Ectodermal cell (in vitro differentiated cells): ENCODE results near the gene NTM.
"Not testable (repeated sequence)": the region's sequence is repeated elsewhere in the genome, so short reads cannot be mapped to it uniquely, and the experiment has no call there.

Source experiments
- H3K27ac ChIP-seq: 2 replicates; pipeline ENCODE4 v1.7.0; 2013; ENCODE audit warnings: mild to moderate bottlenecking, low read depth, low read length; ENCODE audit not compliant: insufficient read depth, poor library complexity, severe bottlenecking
- H3K27me3 ChIP-seq: 2 replicates; pipeline ENCODE4 v1.7.0; 2013; ENCODE audit warnings: mild to moderate bottlenecking, low read length; ENCODE audit not compliant: insufficient read depth, control insufficient read depth, poor library complexity, severe bottlenecking
- H3K36me3 ChIP-seq: one replicate; pipeline ENCODE4 v1.7.0; 2013; ENCODE audit warnings: low read length; ENCODE audit not compliant: control insufficient read depth, insufficient read depth
- H3K4me1 ChIP-seq: one replicate; pipeline ENCODE4 v1.7.0; 2013; ENCODE audit warnings: low read length; ENCODE audit not compliant: control insufficient read depth, insufficient read depth
- H3K4me3 ChIP-seq: 2 replicates; pipeline ENCODE4 v1.7.0; 2013; ENCODE audit warnings: low read depth, low read length, control low read depth; ENCODE audit not compliant: insufficient read depth
- H3K9me3 ChIP-seq: 2 replicates; pipeline ENCODE4 v1.7.0; 2013; ENCODE audit warnings: mild to moderate bottlenecking, low read length, moderate library complexity; ENCODE audit not compliant: control insufficient read depth
- WGBS, 2 experiments: methylation state at CpG; one replicate each; pipeline ENCODE4 v1.1.7; 2013; ENCODE audit warnings: missing lambda C conversion rate in 2 of 2; 5-methylcytosine and 5-hydroxymethylcytosine counted together

Gene NTM

GRCh38 chr11:131902421-131902820 lies 532.0 kb downstream of the NTM start:
- Histone ChIP-seq H3K27ac (no peak overlapping the region), H3K9me3 (no peaks in the 10 kb centered on the region), H3K36me3 (no peaks in the 10 kb centered on the region), H3K27me3 (no peaks in the 10 kb centered on the region), H3K4me3 (no peak overlapping the region), H3K4me1 (no peaks in the 10 kb centered on the region)
- 85 to 94% methylated on average over 1 of the region's 1 CpG for WGBS, 2 experiments

- no peaks in the 10 kb centered on the region for H3K36me3 ChIP-seq
- H3K4me3 ChIP-seq: no peak overlapping the region
- H3K9me3 ChIP-seq: no peaks in the 10 kb centered on the region
- no peaks in the 10 kb centered on the region for H3K4me1 ChIP-seq
- H3K27ac ChIP-seq: no peak overlapping the region
- no peaks in the 10 kb centered on the region for H3K27me3 ChIP-seq
- 92 to 96% methylated on average over 4 to 5 of the region's 5 CpGs for WGBS, 2 experiments
These were observed 532.7 kb downstream of the NTM start for GRCh38 chr11:131903074-131903473.

GRCh38 chr11:131904756-131905155 lies 534.3 kb downstream of the NTM start:
- Histone ChIP-seq H3K4me1 (no peaks in the 10 kb centered on the region), H3K27ac (no peak overlapping the region), H3K4me3 (no peak overlapping the region), H3K36me3 (no peaks in the 10 kb centered on the region), H3K27me3 (peaks cover 5% of the 10 kb centered on the region), H3K9me3 (no peaks in the 10 kb centered on the region)
- 26 to 36% methylated on average over 3 of the region's 3 CpGs for WGBS, 2 experiments

- Histone ChIP-seq H3K4me1 (no peaks in the 10 kb centered on the region), H3K27me3 (peaks cover 16% of the 10 kb centered on the region), H3K4me3 (no peak overlapping the region), H3K27ac (no peak overlapping the region), H3K36me3 (no peaks in the 10 kb centered on the region), H3K9me3 (no peaks in the 10 kb centered on the region)
- WGBS, 2 experiments: 59 to 73% methylated on average over 4 of the region's 4 CpGs
These were observed 536.5 kb downstream of the NTM start for GRCh38 chr11:131906963-131907362.

GRCh38 chr11:131907371-131907770 lies 537.0 kb downstream of the NTM start:
- Histone ChIP-seq H3K9me3 (no peaks in the 10 kb centered on the region), H3K36me3 (no peaks in the 10 kb centered on the region), H3K4me1 (no peaks in the 10 kb centered on the region), H3K4me3 (no peak overlapping the region), H3K27me3 (peaks cover 16% of the 10 kb centered on the region), H3K27ac (no peak overlapping the region)
- WGBS, 2 experiments: 92 to 97% methylated on average over 5 of the region's 5 CpGs

GRCh38 chr11:131908316-131908715 lies 537.9 kb downstream of the NTM start:
- H3K9me3 ChIP-seq: no peaks in the 10 kb centered on the region
- no peaks in the 10 kb centered on the region for H3K4me1 ChIP-seq
- H3K27ac ChIP-seq: no peak overlapping the region
- peaks cover 16% of the 10 kb centered on the region for H3K27me3 ChIP-seq
- WGBS, 2 experiments: 45 to 82% methylated on average over 1 to 2 of the region's 2 CpGs
- no peaks in the 10 kb centered on the region for H3K36me3 ChIP-seq
- H3K4me3 ChIP-seq: no peak overlapping the region

- H3K27me3 ChIP-seq: peaks cover 16% of the 10 kb centered on the region
- no peak overlapping the region for H3K4me3 ChIP-seq
- no peaks in the 10 kb centered on the region for H3K4me1 ChIP-seq
- H3K9me3 ChIP-seq: no peaks in the 10 kb centered on the region
- no peak overlapping the region for H3K27ac ChIP-seq
- H3K36me3 ChIP-seq: no peaks in the 10 kb centered on the region
- 74 to 76% methylated on average over 10 of the region's 10 CpGs for WGBS, 2 experiments
These were observed 539.2 kb downstream of the NTM start for GRCh38 chr11:131909426-131910177.

GRCh38 chr11:131910178-131910522 lies 539.7 kb downstream of the NTM start:
- WGBS, 2 experiments: 6% methylated on average over 21 of the region's 21 CpGs
- H3K27ac ChIP-seq: no peak overlapping the region
- peak overlapping the region; percentile 63 for H3K4me3 ChIP-seq

GRCh38 chr11:131910523-131911387 lies 540.3 kb downstream of the NTM start:
- Histone ChIP-seq H3K9me3 (no peaks in the 10 kb centered on the region), H3K4me3 (peak overlapping the region; percentile 63), H3K27me3 (peaks cover 16% of the 10 kb centered on the region), H3K4me1 (no peaks in the 10 kb centered on the region), H3K27ac (no peak overlapping the region), H3K36me3 (no peaks in the 10 kb centered on the region)
- WGBS, 2 experiments: 0% methylated on average over 105 of the region's 105 CpGs

More at GRCh38 chr11:131910178-131910522, 539.7 kb downstream of the NTM start:
- no peaks in the 10 kb centered on the region for H3K9me3 ChIP-seq
- H3K27me3 ChIP-seq: peaks cover 16% of the 10 kb centered on the region
- no peaks in the 10 kb centered on the region for H3K4me1 ChIP-seq
- H3K36me3 ChIP-seq: no peaks in the 10 kb centered on the region

GRCh38 chr11:131911388-131912032 lies 541.1 kb downstream of the NTM start:
- not testable (repeated sequence) for H3K36me3 ChIP-seq, H3K27ac ChIP-seq, H3K4me1 ChIP-seq, H3K9me3 ChIP-seq
- H3K27me3 ChIP-seq: peaks cover 16% of the 10 kb centered on the region
- WGBS, 2 experiments: 17 to 18% methylated on average over 32 of the region's 36 CpGs
- peak overlapping the region; percentile 63 for H3K4me3 ChIP-seq
